ENCODE results near the gene ZNF302. TPM values are rescaled to one million over a fixed set of nuclear protein-coding genes. Genes with fewer than 3 reads are reported as not detected.

ZNF302 gene
- 10 to 100 TPM; 32.0 to 51.6 (median 43.6) TPM for total RNA-seq

GRCh38 chr19:34677386-34678084 lies at the start of gene ZNF302:
Gene ZNF302 (plus strand): TSS chr19:34677678. CDS start chr19:34678805, 1,127 bp downstream.
- in situ Hi-C loops (cut with MboI; ENCODE audit: low pct_unique_long_range_greater_than_20kb in 2 of 9, low sequenced_read_pairs in 9 of 9, unreplicated experiment in 9 of 9): no loop called here
- 0 to 4% (median 0%) methylated on average over 3 to 16 of the region's 74 CpGs; no CpG with 5 or more reads in 3 of the 10 experiments for WGBS, 10 experiments
- peak; percentile 88 to 96 (median 94) for ATAC-seq (replicated peaks in 6 of 8)
- Histone ChIP-seq H3K4me1 (replicated peaks in 1 of 2) (peaks cover 3 to 12% of the 10 kb centered on the region in 2 donors), H3K27ac (peak within 1 kb of the TSS; percentile 95 to 96), H3K4me3 (peak within 1 kb of the TSS; percentile 71 to 100 (median 94))

GRCh38 chr19:34633802-34634201 lies 43.7 kb upstream of the ZNF302 start:
- H3K4me3 ChIP-seq: no peak overlapping the region
- ATAC-seq (replicated peaks in 6 of 8): peak in 1 of 8 experiments; percentile 74
- 40 to 83% (median 57%) methylated on average over 1 to 2 of the region's 2 CpGs; no CpG with 5 or more reads in 4 of the 10 experiments for WGBS, 10 experiments
- no peaks in the 10 kb centered on the region for H3K4me1 ChIP-seq (replicated peaks in 1 of 2)
- in situ Hi-C loops (cut with MboI; ENCODE audit: low pct_unique_long_range_greater_than_20kb in 2 of 9, low sequenced_read_pairs in 9 of 9, unreplicated experiment in 9 of 9): no loop called here
- no peak overlapping the region for H3K27ac ChIP-seq

- peak in 3 of 8 experiments; percentile 78 to 82 (median 82) for ATAC-seq (replicated peaks in 6 of 8)
- Histone ChIP-seq H3K27ac (no peak overlapping the region), H3K4me1 (replicated peaks in 1 of 2) (no peaks in the 10 kb centered on the region), H3K4me3 (no peak overlapping the region)
- 0 to 56% (median 0%) methylated on average over 1 to 4 of the region's 4 CpGs for WGBS, 10 experiments
- in situ Hi-C loops (cut with MboI; ENCODE audit: low pct_unique_long_range_greater_than_20kb in 2 of 9, low sequenced_read_pairs in 9 of 9, unreplicated experiment in 9 of 9): no loop called here
Observed at GRCh38 chr19:34639491-34640085, 37.9 kb upstream of the ZNF302 start.

GRCh38 chr19:34642241-34642640 lies 35.2 kb upstream of the ZNF302 start:
- H3K4me3 ChIP-seq: no peak overlapping the region
- H3K4me1 ChIP-seq (replicated peaks in 1 of 2): no peaks in the 10 kb centered on the region
- in situ Hi-C loops (cut with MboI; ENCODE audit: low pct_unique_long_range_greater_than_20kb in 2 of 9, low sequenced_read_pairs in 9 of 9, unreplicated experiment in 9 of 9): no loop called here
- no peak overlapping the region for H3K27ac ChIP-seq
- ATAC-seq (replicated peaks in 6 of 8): no peak
- WGBS, 10 experiments: 41 to 100% (median 64%) methylated on average over 2 to 4 of the region's 4 CpGs; no CpG with 5 or more reads in 3 of the 10 experiments

- in situ Hi-C loops (cut with MboI; ENCODE audit: low pct_unique_long_range_greater_than_20kb in 2 of 9, low sequenced_read_pairs in 9 of 9, unreplicated experiment in 9 of 9): no loop called here
- peak in 3 of 8 experiments; percentile 22 to 92 (median 89) for ATAC-seq (replicated peaks in 6 of 8)
- Histone ChIP-seq H3K4me3 (no peak overlapping the region), H3K27ac (no peak overlapping the region), H3K4me1 (replicated peaks in 1 of 2) (no peaks in the 10 kb centered on the region)
- WGBS, 10 experiments: 13 to 100% (median 65%) methylated on average over 1 to 8 of the region's 10 CpGs; no CpG with 5 or more reads in 3 of the 10 experiments
Observed at GRCh38 chr19:34644991-34645461, 32.5 kb upstream of the ZNF302 start.

GRCh38 chr19:34645551-34645950 lies 31.9 kb upstream of the ZNF302 start:
- H3K4me3 ChIP-seq: no peak overlapping the region
- no peaks in the 10 kb centered on the region for H3K4me1 ChIP-seq (replicated peaks in 1 of 2)
- in situ Hi-C loops (cut with MboI; ENCODE audit: low pct_unique_long_range_greater_than_20kb in 2 of 9, low sequenced_read_pairs in 9 of 9, unreplicated experiment in 9 of 9): no loop called here
- ATAC-seq (replicated peaks in 6 of 8): peak in 2 of 8 experiments; percentile 59 to 62
- WGBS, 10 experiments: 23 to 62% (median 42%) methylated on average over 1 to 4 of the region's 5 CpGs; no CpG with 5 or more reads in 5 of the 10 experiments
- H3K27ac ChIP-seq: no peak overlapping the region

GRCh38 chr19:34649886-34650543 lies 27.5 kb upstream of the ZNF302 start:
- H3K27ac ChIP-seq: no peak overlapping the region
- WGBS, 10 experiments: 53 to 100% (median 72%) methylated on average over 1 to 5 of the region's 9 CpGs; no CpG with 5 or more reads in 3 of the 10 experiments
- in situ Hi-C loops (cut with MboI; ENCODE audit: low pct_unique_long_range_greater_than_20kb in 2 of 9, low sequenced_read_pairs in 9 of 9, unreplicated experiment in 9 of 9): no loop called here
- ATAC-seq (replicated peaks in 6 of 8): no peak
- H3K4me1 ChIP-seq (replicated peaks in 1 of 2): no peaks in the 10 kb centered on the region
- H3K4me3 ChIP-seq: no peak overlapping the region

GRCh38 chr19:34651747-34652146 lies 25.7 kb upstream of the ZNF302 start:
- no peak overlapping the region for H3K4me3 ChIP-seq
- in situ Hi-C loops (cut with MboI; ENCODE audit: low pct_unique_long_range_greater_than_20kb in 2 of 9, low sequenced_read_pairs in 9 of 9, unreplicated experiment in 9 of 9): no loop called here
- WGBS, 10 experiments: 14 to 100% (median 46%) methylated on average over 1 to 2 of the region's 2 CpGs
- no peak for ATAC-seq (replicated peaks in 6 of 8)
- H3K27ac ChIP-seq: no peak overlapping the region
- H3K4me1 ChIP-seq (replicated peaks in 1 of 2): no peaks in the 10 kb centered on the region

- Histone ChIP-seq H3K27ac (no peak overlapping the region), H3K4me1 (replicated peaks in 1 of 2) (no peaks in the 10 kb centered on the region), H3K4me3 (no peak overlapping the region)
- in situ Hi-C loops (cut with MboI; ENCODE audit: low pct_unique_long_range_greater_than_20kb in 2 of 9, low sequenced_read_pairs in 9 of 9, unreplicated experiment in 9 of 9): no loop called here
- no peak for ATAC-seq (replicated peaks in 6 of 8)
- 0 to 67% (median 8%) methylated on average over 1 to 2 of the region's 2 CpGs; no CpG with 5 or more reads in 1 of the 10 experiments for WGBS, 10 experiments
Observed at GRCh38 chr19:34654796-34655195, 22.7 kb upstream of the ZNF302 start.

- WGBS, 10 experiments: 0 to 100% (median 43%) methylated on average over 1 to 2 of the region's 2 CpGs; no CpG with 5 or more reads in 2 of the 10 experiments
- ATAC-seq (replicated peaks in 6 of 8): no peak
- Histone ChIP-seq H3K4me3 (no peak overlapping the region), H3K4me1 (replicated peaks in 1 of 2) (no peaks in the 10 kb centered on the region), H3K27ac (no peak overlapping the region)
- in situ Hi-C loops (cut with MboI; ENCODE audit: low pct_unique_long_range_greater_than_20kb in 2 of 9, low sequenced_read_pairs in 9 of 9, unreplicated experiment in 9 of 9): no loop called here
Observed at GRCh38 chr19:34655651-34656050, 21.8 kb upstream of the ZNF302 start.

GRCh38 chr19:34661357-34661756 lies 16.1 kb upstream of the ZNF302 start:
- ATAC-seq (replicated peaks in 6 of 8): no peak

GRCh38 chr19:34662919-34663318 lies 14.6 kb upstream of the ZNF302 start:
- peak in 3 of 8 experiments; percentile 87 to 92 (median 90) for ATAC-seq (replicated peaks in 6 of 8)
- no peaks in the 10 kb centered on the region for H3K4me1 ChIP-seq (replicated peaks in 1 of 2)
- no peak overlapping the region for H3K27ac ChIP-seq
- in situ Hi-C loops (cut with MboI; ENCODE audit: low pct_unique_long_range_greater_than_20kb in 2 of 9, low sequenced_read_pairs in 9 of 9, unreplicated experiment in 9 of 9): no loop called here
- H3K4me3 ChIP-seq: no peak overlapping the region
- 5 to 60% (median 21%) methylated on average over 1 to 5 of the region's 5 CpGs; no CpG with 5 or more reads in 4 of the 10 experiments for WGBS, 10 experiments

More at GRCh38 chr19:34661357-34661756, 16.1 kb upstream of the ZNF302 start:
- no peaks in the 10 kb centered on the region for H3K4me1 ChIP-seq (replicated peaks in 1 of 2)
- in situ Hi-C loops (cut with MboI; ENCODE audit: low pct_unique_long_range_greater_than_20kb in 2 of 9, low sequenced_read_pairs in 9 of 9, unreplicated experiment in 9 of 9): no loop called here
- no peak overlapping the region for H3K27ac ChIP-seq
- H3K4me3 ChIP-seq: no peak overlapping the region
- 7 to 93% (median 75%) methylated on average over 1 to 3 of the region's 3 CpGs; no CpG with 5 or more reads in 1 of the 10 experiments for WGBS, 10 experiments

GRCh38 chr19:34664168-34664567 lies 13.3 kb upstream of the ZNF302 start:
- Histone ChIP-seq H3K4me3 (no peak overlapping the region), H3K27ac (no peak overlapping the region), H3K4me1 (replicated peaks in 1 of 2) (no peaks in the 10 kb centered on the region)
- ATAC-seq (replicated peaks in 6 of 8): no peak
- WGBS, 10 experiments: no CpG with 5 or more reads among the region's 3 CpGs
- in situ Hi-C loops (cut with MboI; ENCODE audit: low pct_unique_long_range_greater_than_20kb in 2 of 9, low sequenced_read_pairs in 9 of 9, unreplicated experiment in 9 of 9): no loop called here
